ENCODE data around the gene YWHAG. TPM values are rescaled to one million over a fixed set of nuclear protein-coding genes. Genes with fewer than 3 reads are reported as not detected.
A peak's percentile ranks its signal among the peaks of the same experiment; 100 is the strongest.

YWHAG gene
- total and polyA plus RNA-seq, 9 of the 15 experiments (the other 6 are each of a cell fraction or from before 2014, with no cell fraction given), result 30.4 to 246 (median 94.5) TPM

DNA sequence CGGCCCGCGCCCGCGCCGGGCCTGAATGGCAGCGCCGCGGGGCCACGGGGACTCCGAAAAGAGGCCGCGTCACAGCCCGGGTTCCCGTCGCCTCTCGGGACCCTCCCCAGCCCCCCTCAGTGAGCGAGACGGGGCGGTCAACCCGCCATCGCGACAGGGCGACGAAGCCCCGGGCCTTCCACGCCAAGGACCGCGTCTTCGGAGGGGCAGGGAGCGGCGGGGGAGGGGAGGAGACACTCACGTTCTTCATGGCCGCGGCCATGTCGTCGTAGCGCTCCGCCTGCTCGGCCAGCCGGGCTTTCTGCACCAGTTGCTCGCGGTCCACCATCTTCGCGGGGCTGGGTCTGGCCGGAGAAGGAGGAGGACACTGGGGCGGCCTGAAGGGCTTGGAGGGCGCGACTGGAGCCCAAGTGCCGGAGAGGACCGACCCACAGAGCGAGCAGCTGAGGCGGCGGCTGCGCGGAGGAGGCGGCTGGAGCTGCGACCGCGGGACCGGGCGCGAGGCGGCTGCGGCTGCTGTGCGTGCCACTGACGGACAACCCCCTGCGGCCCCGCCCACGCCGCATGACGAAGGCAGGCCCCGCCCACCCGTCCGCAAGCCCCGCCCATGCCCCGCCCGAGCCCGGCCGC is at the start of gene YWHAG (continued):
- TF ChIP-seq, protein P1, sequence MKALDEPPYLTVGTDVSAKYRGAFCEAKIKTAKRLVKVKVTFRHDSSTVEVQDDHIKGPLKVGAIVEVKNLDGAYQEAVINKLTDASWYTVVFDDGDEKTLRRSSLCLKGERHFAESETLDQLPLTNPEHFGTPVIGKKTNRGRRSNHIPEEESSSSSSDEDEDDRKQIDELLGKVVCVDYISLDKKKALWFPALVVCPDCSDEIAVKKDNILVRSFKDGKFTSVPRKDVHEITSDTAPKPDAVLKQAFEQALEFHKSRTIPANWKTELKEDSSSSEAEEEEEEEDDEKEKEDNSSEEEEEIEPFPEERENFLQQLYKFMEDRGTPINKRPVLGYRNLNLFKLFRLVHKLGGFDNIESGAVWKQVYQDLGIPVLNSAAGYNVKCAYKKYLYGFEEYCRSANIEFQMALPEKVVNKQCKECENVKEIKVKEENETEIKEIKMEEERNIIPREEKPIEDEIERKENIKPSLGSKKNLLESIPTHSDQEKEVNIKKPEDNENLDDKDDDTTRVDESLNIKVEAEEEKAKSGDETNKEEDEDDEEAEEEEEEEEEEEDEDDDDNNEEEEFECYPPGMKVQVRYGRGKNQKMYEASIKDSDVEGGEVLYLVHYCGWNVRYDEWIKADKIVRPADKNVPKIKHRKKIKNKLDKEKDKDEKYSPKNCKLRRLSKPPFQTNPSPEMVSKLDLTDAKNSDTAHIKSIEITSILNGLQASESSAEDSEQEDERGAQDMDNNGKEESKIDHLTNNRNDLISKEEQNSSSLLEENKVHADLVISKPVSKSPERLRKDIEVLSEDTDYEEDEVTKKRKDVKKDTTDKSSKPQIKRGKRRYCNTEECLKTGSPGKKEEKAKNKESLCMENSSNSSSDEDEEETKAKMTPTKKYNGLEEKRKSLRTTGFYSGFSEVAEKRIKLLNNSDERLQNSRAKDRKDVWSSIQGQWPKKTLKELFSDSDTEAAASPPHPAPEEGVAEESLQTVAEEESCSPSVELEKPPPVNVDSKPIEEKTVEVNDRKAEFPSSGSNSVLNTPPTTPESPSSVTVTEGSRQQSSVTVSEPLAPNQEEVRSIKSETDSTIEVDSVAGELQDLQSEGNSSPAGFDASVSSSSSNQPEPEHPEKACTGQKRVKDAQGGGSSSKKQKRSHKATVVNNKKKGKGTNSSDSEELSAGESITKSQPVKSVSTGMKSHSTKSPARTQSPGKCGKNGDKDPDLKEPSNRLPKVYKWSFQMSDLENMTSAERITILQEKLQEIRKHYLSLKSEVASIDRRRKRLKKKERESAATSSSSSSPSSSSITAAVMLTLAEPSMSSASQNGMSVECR (CRISPR knock-in tag; IDR thresholded peaks at IDR 0.05), result peak; percentile 87
- TF ChIP-seq ZNF699 (CRISPR knock-in tag; IDR thresholded peaks at IDR 0.05; ENCODE audit: insufficient replicate concordance) (no peak), DIDO1 (tag; IDR thresholded peaks at IDR 0.05; ENCODE audit: low read depth) (no peak), XRCC5 (IDR thresholded peaks at IDR 0.05; ENCODE audit: low read depth, low read length) (no peak), JUN (IDR thresholded peaks at IDR 0.05; ENCODE audit: borderline replicate concordance, low read depth, low read length) (peak; percentile 42; the same call in 1 of the 2 replicates), JUN (CRISPR knock-in tag; IDR thresholded peaks at IDR 0.05; ENCODE audit: borderline replicate concordance) (no peak), ZNF165 (CRISPR knock-in tag; IDR thresholded peaks at IDR 0.05; ENCODE audit: borderline replicate concordance) (0 out of 2 replicates have a peak, but pooled peaks have one; percentile 12)
- TF ChIP-seq, protein P2, sequence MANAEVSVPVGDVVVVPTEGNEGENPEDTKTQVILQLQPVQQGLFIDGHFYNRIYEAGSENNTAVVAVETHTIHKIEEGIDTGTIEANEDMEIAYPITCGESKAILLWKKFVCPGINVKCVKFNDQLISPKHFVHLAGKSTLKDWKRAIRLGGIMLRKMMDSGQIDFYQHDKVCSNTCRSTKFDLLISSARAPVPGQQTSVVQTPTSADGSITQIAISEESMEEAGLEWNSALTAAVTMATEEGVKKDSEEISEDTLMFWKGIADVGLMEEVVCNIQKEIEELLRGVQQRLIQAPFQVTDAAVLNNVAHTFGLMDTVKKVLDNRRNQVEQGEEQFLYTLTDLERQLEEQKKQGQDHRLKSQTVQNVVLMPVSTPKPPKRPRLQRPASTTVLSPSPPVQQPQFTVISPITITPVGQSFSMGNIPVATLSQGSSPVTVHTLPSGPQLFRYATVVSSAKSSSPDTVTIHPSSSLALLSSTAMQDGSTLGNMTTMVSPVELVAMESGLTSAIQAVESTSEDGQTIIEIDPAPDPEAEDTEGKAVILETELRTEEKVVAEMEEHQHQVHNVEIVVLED (CRISPR knock-in tag; IDR thresholded peaks at IDR 0.05), result peak; percentile 73
- TF ChIP-seq, protein P3, sequence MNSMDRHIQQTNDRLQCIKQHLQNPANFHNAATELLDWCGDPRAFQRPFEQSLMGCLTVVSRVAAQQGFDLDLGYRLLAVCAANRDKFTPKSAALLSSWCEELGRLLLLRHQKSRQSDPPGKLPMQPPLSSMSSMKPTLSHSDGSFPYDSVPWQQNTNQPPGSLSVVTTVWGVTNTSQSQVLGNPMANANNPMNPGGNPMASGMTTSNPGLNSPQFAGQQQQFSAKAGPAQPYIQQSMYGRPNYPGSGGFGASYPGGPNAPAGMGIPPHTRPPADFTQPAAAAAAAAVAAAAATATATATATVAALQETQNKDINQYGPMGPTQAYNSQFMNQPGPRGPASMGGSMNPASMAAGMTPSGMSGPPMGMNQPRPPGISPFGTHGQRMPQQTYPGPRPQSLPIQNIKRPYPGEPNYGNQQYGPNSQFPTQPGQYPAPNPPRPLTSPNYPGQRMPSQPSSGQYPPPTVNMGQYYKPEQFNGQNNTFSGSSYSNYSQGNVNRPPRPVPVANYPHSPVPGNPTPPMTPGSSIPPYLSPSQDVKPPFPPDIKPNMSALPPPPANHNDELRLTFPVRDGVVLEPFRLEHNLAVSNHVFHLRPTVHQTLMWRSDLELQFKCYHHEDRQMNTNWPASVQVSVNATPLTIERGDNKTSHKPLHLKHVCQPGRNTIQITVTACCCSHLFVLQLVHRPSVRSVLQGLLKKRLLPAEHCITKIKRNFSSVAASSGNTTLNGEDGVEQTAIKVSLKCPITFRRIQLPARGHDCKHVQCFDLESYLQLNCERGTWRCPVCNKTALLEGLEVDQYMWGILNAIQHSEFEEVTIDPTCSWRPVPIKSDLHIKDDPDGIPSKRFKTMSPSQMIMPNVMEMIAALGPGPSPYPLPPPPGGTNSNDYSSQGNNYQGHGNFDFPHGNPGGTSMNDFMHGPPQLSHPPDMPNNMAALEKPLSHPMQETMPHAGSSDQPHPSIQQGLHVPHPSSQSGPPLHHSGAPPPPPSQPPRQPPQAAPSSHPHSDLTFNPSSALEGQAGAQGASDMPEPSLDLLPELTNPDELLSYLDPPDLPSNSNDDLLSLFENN (IDR thresholded peaks at IDR 0.05; ENCODE audit: low read depth in 2 of 2, low read length in 2 of 2), result no peak
- TF ChIP-seq, protein P4, sequence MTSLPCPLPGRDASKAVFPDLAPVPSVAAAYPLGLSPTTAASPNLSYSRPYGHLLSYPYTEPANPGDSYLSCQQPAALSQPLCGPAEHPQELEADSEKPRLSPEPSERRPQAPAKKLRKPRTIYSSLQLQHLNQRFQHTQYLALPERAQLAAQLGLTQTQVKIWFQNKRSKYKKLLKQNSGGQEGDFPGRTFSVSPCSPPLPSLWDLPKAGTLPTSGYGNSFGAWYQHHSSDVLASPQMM (CRISPR knock-in tag; IDR thresholded peaks at IDR 0.05), result no peak
- TF ChIP-seq, protein P5, sequence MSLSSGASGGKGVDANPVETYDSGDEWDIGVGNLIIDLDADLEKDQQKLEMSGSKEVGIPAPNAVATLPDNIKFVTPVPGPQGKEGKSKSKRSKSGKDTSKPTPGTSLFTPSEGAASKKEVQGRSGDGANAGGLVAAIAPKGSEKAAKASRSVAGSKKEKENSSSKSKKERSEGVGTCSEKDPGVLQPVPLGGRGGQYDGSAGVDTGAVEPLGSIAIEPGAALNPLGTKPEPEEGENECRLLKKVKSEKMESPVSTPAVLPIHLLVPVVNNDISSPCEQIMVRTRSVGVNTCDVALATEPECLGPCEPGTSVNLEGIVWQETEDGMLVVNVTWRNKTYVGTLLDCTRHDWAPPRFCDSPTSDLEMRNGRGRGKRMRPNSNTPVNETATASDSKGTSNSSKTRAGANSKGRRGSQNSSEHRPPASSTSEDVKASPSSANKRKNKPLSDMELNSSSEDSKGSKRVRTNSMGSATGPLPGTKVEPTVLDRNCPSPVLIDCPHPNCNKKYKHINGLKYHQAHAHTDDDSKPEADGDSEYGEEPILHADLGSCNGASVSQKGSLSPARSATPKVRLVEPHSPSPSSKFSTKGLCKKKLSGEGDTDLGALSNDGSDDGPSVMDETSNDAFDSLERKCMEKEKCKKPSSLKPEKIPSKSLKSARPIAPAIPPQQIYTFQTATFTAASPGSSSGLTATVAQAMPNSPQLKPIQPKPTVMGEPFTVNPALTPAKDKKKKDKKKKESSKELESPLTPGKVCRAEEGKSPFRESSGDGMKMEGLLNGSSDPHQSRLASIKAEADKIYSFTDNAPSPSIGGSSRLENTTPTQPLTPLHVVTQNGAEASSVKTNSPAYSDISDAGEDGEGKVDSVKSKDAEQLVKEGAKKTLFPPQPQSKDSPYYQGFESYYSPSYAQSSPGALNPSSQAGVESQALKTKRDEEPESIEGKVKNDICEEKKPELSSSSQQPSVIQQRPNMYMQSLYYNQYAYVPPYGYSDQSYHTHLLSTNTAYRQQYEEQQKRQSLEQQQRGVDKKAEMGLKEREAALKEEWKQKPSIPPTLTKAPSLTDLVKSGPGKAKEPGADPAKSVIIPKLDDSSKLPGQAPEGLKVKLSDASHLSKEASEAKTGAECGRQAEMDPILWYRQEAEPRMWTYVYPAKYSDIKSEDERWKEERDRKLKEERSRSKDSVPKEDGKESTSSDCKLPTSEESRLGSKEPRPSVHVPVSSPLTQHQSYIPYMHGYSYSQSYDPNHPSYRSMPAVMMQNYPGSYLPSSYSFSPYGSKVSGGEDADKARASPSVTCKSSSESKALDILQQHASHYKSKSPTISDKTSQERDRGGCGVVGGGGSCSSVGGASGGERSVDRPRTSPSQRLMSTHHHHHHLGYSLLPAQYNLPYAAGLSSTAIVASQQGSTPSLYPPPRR (CRISPR knock-in tag; IDR thresholded peaks at IDR 0.05; ENCODE audit: borderline replicate concordance), result no peak; the same call in 1 of the 2 replicates
